HG03060 (cell line): Measurements from ENCODE around the gene LRRC4C.
"Not testable (repeated sequence)": the region's sequence is repeated elsewhere in the genome, so short reads cannot be mapped to it uniquely, and the experiment has no call there.

ENCODE experiments used
- ATAC-seq: cut with Tn5 transposase; IDR thresholded peaks from one replicate; pipeline ENCODE4 v1.9.1; 2021; ENCODE audit warnings: low read depth, moderate number of reproducible peaks; ENCODE audit not compliant: unreplicated experiment

LRRC4C gene

GRCh38 chr11:40924915-40925314 lies 534.5 kb downstream of the LRRC4C start:
- ATAC-seq: no peak

- no peak for ATAC-seq
Observed at GRCh38 chr11:40921246-40921645, 538.2 kb downstream of the LRRC4C start.

GRCh38 chr11:40910774-40911173 lies 548.7 kb downstream of the LRRC4C start:
- ATAC-seq: not testable (repeated sequence)

- no peak for ATAC-seq
Observed at GRCh38 chr11:40894501-40894900, 565.0 kb downstream of the LRRC4C start.

- ATAC-seq: no peak
Observed at GRCh38 chr11:40885250-40885954, 574.0 kb downstream of the LRRC4C start.

- ATAC-seq: no peak
Observed at GRCh38 chr11:40882301-40882700, 577.2 kb downstream of the LRRC4C start.

GRCh38 chr11:40879911-40880310 lies 579.5 kb downstream of the LRRC4C start:
- ATAC-seq: no peak

- no peak for ATAC-seq
Observed at GRCh38 chr11:40877981-40878380, 581.5 kb downstream of the LRRC4C start.

- no peak for ATAC-seq
Observed at GRCh38 chr11:40877256-40877655, 582.2 kb downstream of the LRRC4C start.

GRCh38 chr11:40867991-40868632 lies 591.3 kb downstream of the LRRC4C start:
- no peak for ATAC-seq

- not testable (repeated sequence) for ATAC-seq
Observed at GRCh38 chr11:40857754-40858153, 601.7 kb downstream of the LRRC4C start.

- ATAC-seq: no peak
Observed at GRCh38 chr11:40842750-40843339, 616.6 kb downstream of the LRRC4C start.

- no peak for ATAC-seq
Observed at GRCh38 chr11:40841231-40841630, 618.2 kb downstream of the LRRC4C start.

GRCh38 chr11:40838181-40838683 lies 621.2 kb downstream of the LRRC4C start:
- ATAC-seq: no peak

GRCh38 chr11:40827116-40827515 lies 632.3 kb downstream of the LRRC4C start:
- ATAC-seq: no peak

GRCh38 chr11:40826601-40827000 lies 632.9 kb downstream of the LRRC4C start:
- no peak for ATAC-seq

- no peak for ATAC-seq
Observed at GRCh38 chr11:40825201-40825834, 634.1 kb downstream of the LRRC4C start.

GRCh38 chr11:40819230-40819629 lies 640.2 kb downstream of the LRRC4C start:
- no peak for ATAC-seq

GRCh38 chr11:40816976-40817375 lies 642.5 kb downstream of the LRRC4C start:
- ATAC-seq: no peak

- ATAC-seq: no peak
Observed at GRCh38 chr11:40797981-40798380, 661.5 kb downstream of the LRRC4C start.

GRCh38 chr11:40787224-40787623 lies 672.2 kb downstream of the LRRC4C start:
- no peak for ATAC-seq
